ENCODE data around the gene ZFP1.
A peak's percentile ranks its signal among the peaks of the same experiment; 100 is the strongest.
"Not testable (repeated sequence)": the region's sequence is repeated elsewhere in the genome, so short reads cannot be mapped to it uniquely, and the experiment has no call there.

ZFP1 gene

DNA sequence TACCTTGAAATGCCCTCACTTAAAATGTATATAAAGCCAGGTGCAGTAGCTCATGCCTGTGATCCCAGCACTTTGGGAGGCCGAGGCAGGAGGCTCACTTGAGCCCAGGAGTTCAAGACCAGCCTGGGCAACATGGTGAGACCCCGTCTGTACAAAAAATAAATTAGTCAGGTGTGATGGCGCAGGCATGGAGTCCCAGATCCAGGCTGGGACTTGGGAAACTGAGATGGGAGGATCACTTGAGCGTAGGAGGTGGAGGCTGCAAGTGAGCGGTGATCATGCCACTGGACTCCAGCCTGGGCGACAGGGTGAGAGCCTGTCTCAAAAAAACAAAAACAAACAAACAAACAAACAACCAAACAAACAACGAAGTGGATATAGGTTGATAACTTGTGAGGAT, 61.2 kb downstream of the ZFP1 start:
- H3K27ac Mint-ChIP-seq; H3K4me1 Mint-ChIP-seq; H3K9me3 Mint-ChIP-seq; ATAC-seq; DNase-seq; H3K4me3 Mint-ChIP-seq; H3K36me3 Mint-ChIP-seq (ENCODE audit: low read depth); H3K27me3 Mint-ChIP-seq: not testable (repeated sequence)

DNA sequence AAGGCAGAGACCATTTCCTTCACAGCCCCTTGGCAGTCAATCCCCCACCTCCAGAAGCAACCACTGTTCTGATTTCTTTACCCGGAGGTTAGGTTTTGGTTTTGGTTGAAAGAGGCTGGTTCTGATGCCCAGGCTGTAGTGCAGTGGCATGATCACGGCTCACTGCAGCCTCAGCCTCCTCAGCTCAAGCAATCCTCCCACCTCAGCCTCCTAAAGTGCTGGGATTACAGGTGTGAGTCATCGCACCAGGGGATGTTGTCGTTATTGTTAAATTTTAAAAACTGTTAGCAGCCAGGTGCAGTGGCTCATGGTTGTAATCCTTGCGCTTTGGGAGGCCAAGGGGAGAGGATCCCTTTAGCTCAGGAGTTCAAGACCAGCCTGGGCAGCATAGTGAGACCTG, 61.6 kb downstream of the ZFP1 start:
- Mint-ChIP-seq H3K27me3 (no peaks in the 10 kb centered on the region), H3K9me3 (no peaks in the 10 kb centered on the region), H3K4me1 (no peaks in the 10 kb centered on the region), H3K4me3 (no peak overlapping the region), H3K27ac (no peak overlapping the region), H3K36me3 (ENCODE audit: low read depth) (no peaks in the 10 kb centered on the region)
- ATAC-seq (no peak), DNase-seq (no peak)

DNA sequence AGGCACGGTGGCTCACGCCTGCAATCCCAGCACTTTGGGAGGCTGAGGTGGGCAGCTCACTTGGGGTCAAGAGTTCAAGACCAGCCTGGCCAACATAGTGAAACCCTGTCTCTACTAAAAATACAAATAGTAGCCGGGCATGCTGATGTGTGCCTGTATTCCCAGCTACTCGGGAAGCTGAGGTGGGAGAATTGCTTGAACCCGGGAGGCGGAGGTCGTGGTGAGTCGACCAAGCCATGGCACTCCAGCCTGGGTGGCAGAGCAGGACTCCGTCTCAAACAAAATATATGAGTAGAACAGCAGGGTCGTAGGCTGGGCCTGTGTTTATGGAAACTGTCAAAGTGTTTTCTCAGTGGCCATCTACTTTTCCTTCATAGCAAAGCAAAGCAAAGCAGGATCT, 63.0 kb downstream of the ZFP1 start:
- H3K36me3 Mint-ChIP-seq (ENCODE audit: low read depth); H3K27ac Mint-ChIP-seq; H3K4me3 Mint-ChIP-seq; H3K9me3 Mint-ChIP-seq; H3K27me3 Mint-ChIP-seq; ATAC-seq; H3K4me1 Mint-ChIP-seq; DNase-seq: not testable (repeated sequence)

DNA sequence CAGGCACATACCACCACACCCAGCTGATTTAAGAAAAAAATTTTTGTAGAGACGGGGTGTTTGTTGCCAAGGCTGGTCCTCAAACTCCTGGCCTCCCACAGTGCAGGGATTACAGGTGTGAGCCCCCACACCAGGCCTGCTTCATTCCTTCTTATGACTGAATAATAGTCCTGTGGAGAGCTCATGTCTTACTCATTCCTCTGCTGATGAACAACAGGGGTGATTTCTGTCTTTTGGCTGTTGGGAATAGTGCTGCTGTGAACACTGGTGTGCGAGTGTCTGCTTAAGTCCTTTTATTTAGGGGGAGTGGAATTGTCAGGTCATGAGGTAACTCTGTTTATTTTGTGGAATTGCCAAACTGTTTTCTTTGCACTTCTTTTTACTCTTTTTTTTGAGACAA, 67.8 kb downstream of the ZFP1 start:
- no peak overlapping the region for H3K27ac Mint-ChIP-seq
- no peak for DNase-seq
- H3K4me3 Mint-ChIP-seq, result no peak overlapping the region
- no peaks in the 10 kb centered on the region for H3K9me3 Mint-ChIP-seq
- peaks cover 13% of the 10 kb centered on the region for H3K4me1 Mint-ChIP-seq
- no peak for ATAC-seq
- H3K36me3 Mint-ChIP-seq (ENCODE audit: low read depth), result no peaks in the 10 kb centered on the region
- H3K27me3 Mint-ChIP-seq, result no peaks in the 10 kb centered on the region

DNA sequence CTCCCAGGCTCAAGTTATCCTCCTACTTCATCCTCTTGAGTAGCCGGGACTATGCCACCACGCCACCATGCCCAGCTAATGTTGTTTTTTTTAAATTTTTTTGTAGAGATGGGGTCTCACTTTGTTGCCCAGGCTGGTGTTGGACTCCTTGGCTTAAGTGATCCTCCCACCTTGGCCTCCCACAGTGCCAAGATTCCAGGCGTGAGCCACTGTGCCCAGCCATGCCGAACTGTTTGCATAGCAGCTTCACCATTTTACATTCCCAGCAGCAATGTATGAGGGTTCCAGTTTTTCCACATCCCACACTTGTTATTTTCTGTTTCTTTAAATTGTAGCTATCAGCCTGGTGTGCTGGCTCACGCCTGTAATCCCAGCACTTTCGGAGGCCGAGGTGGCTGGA, 68.3 kb downstream of the ZFP1 start:
- H3K27ac Mint-ChIP-seq, result no peak overlapping the region
- DNase-seq (no peak), ATAC-seq (no peak)
- H3K36me3 Mint-ChIP-seq (ENCODE audit: low read depth), result no peaks in the 10 kb centered on the region
- peaks cover 13% of the 10 kb centered on the region for H3K4me1 Mint-ChIP-seq
- no peak overlapping the region for H3K4me3 Mint-ChIP-seq
- H3K27me3 Mint-ChIP-seq, result no peaks in the 10 kb centered on the region
- no peaks in the 10 kb centered on the region for H3K9me3 Mint-ChIP-seq

DNA sequence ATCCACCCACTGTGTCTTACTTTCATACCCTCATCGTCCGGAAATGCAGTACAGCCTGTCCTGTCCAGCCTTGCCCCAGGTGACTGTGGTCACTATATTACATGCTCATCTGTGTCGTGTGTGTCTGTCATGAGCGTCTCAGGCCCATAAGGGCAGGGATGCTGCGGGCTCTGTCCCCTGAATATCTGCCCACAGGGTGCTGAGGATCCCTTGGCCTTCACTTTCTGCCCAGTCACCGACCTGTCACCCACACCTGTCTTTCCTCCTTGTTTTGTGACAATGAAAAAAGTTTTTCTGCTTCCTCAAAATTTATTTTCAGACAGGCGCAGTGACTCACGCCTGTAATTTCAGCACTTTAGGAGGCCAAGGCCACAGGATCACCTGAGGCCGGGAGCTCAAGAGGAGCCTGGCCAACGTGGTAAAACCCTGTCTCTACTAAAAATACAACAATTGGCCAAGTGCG, 69.1 kb downstream of the ZFP1 start:
- Mint-ChIP-seq H3K27me3 (no peaks in the 10 kb centered on the region), H3K27ac (no peak overlapping the region), H3K9me3 (no peaks in the 10 kb centered on the region), H3K4me1 (peaks cover 13% of the 10 kb centered on the region), H3K4me3 (no peak overlapping the region), H3K36me3 (ENCODE audit: low read depth) (no peaks in the 10 kb centered on the region)
- DNase-seq (no peak), ATAC-seq (no peak)

DNA sequence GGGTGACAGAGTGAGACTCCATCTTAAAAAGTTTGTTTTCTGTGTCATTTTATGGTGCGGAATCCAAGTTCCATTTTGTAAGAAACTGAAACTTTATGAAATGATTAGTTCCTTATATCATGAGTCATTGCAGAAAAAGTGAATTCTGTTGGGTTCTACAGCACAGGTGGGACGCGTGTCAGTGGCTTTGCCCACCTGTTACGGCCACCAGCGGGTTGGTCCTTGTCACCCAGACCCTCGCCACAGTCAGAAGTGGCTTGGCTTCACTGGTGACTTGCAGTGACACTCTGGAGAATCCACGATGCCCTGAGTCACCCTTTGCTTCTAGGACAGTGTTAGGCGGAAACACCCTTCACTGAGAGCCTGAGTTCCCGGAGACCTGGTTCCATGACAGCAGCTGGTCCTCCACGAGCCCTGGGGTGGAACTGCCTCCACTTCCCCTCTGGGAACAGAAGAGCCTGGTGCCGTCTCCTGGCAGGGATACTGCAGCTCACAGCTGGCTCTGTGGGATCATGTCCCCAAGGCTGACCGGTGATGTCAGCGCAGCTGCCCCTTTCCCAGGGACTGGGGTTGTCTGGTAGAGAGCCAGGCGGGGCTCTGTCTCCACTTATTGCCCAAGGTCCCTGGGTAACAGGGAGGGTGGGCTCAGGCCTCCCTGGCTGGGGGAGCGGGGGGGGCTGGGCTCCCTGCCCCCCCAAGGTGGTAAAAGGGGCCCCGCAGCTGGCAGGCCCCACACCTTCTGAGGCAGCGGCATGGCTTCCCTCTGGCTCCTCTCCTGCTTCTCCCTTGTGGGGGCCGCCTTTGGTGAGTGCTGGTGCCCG, 70.1 kb downstream of the ZFP1 start, which contains the start of gene CTRB1:
TSS of gene CTRB1 (plus strand) at position 733 of the 821 bp plus-strand sequence. CDS start at position 753, 20 bp downstream.
- ATAC-seq (no peak), DNase-seq (no peak)
- Mint-ChIP-seq H3K27ac (peak within 1 kb of the TSS; percentile 25), H3K4me3 (peak within 1 kb of the TSS; percentile 51), H3K9me3 (no peaks in the 10 kb centered on the region), H3K27me3 (no peaks in the 10 kb centered on the region), H3K36me3 (ENCODE audit: low read depth) (no peaks in the 10 kb centered on the region), H3K4me1 (peaks cover 13% of the 10 kb centered on the region)

DNA sequence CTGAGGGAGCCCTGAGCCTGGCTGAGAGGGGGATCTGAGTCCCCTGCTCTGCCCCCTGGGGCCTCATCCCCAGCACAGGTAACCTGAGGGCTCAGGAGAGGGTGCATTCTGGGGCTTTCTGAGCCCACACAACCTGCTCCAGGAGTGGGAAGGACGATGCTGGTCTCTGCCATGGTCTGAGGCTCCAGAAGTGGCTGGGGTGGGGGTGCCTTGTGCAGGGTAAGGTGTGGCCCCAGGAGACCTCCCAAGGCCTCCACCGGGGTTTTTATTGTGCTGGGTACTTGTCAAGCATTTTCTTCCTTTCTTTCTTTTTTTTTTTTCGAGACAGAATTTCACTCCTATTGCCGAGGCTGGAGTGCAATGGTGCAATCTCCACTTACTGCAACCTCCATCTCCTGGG, 70.8 kb downstream of the ZFP1 start:
- DNase-seq (no peak), ATAC-seq (no peak)
- Mint-ChIP-seq H3K4me3 (no peak overlapping the region), H3K4me1 (peaks cover 13% of the 10 kb centered on the region), H3K36me3 (ENCODE audit: low read depth) (no peaks in the 10 kb centered on the region), H3K9me3 (no peaks in the 10 kb centered on the region), H3K27ac (no peak overlapping the region), H3K27me3 (no peaks in the 10 kb centered on the region)

DNA sequence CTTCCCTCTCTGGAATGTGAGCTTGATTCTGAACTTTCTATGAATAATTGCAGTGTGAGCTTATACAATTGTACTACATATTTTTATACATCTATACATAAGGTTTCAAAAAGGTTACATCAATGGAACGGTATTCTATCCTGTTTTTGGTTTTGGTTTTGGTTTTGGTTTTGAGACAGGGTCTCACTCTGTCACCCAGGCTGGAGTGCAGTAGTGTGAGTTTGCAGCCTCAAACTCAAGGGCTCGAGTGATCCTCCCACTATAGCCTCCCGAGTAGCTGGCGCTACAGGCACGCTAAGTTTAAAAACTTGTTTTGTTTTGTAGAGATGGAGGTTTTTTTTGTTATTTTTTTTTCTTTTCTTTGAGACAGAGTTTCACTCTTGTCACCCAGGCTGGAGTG, 71.5 kb downstream of the ZFP1 start:
- H3K36me3 Mint-ChIP-seq (ENCODE audit: low read depth), result no peaks in the 10 kb centered on the region
- H3K27me3 Mint-ChIP-seq, result no peaks in the 10 kb centered on the region
- peaks cover 13% of the 10 kb centered on the region for H3K4me1 Mint-ChIP-seq
- peak overlapping the region; percentile 51 for H3K4me3 Mint-ChIP-seq
- DNase-seq, result no peak
- ATAC-seq, result peak; percentile 47
- H3K9me3 Mint-ChIP-seq, result no peaks in the 10 kb centered on the region
- H3K27ac Mint-ChIP-seq, result peak overlapping the region; percentile 25
